ENCODE results near the gene VSX1. TPM values are rescaled to one million over a fixed set of nuclear protein-coding genes. Genes with fewer than 3 reads are reported as not detected.
A peak's percentile ranks its signal among the peaks of the same experiment; 100 is the strongest.

The VSX1 gene
- total RNA-seq, 1 donor: not detected

- H3K4me3 ChIP-seq (ENCODE audit: low read depth, low read length): no peak overlapping the region
- TF ChIP-seq CTCF (IDR thresholded peaks at IDR 0.05; ENCODE audit: insufficient read depth, low read length): no peak
- no peak for DNase-seq (ENCODE audit: low read depth)
Measured at GRCh38 chr20:25066386-25066785, 15.6 kb downstream of the VSX1 start.

GRCh38 chr20:25065625-25066338 is 16.2 kb downstream of the VSX1 start:
- no peak overlapping the region for H3K4me3 ChIP-seq (ENCODE audit: low read depth, low read length)
- peak; percentile 78 for DNase-seq (ENCODE audit: low read depth)
- peak; percentile 83 for TF ChIP-seq CTCF (IDR thresholded peaks at IDR 0.05; ENCODE audit: insufficient read depth, low read length)

GRCh38 chr20:25065072-25065624 is 16.8 kb downstream of the VSX1 start:
- DNase-seq (ENCODE audit: low read depth): no peak
- no peak for TF ChIP-seq CTCF (IDR thresholded peaks at IDR 0.05; ENCODE audit: insufficient read depth, low read length)
- no peak overlapping the region for H3K4me3 ChIP-seq (ENCODE audit: low read depth, low read length)

- no peak for TF ChIP-seq CTCF (IDR thresholded peaks at IDR 0.05; ENCODE audit: insufficient read depth, low read length)
- DNase-seq (ENCODE audit: low read depth): no peak
- no peak overlapping the region for H3K4me3 ChIP-seq (ENCODE audit: low read depth, low read length)
Measured at GRCh38 chr20:25064561-25065071, 17.3 kb downstream of the VSX1 start.

- no peak for DNase-seq (ENCODE audit: low read depth)
Measured at GRCh38 chr20:25063981-25064380, 18.0 kb downstream of the VSX1 start.

GRCh38 chr20:25063546-25063945 is 18.4 kb downstream of the VSX1 start:
- H3K4me3 ChIP-seq (ENCODE audit: low read depth, low read length): no peak overlapping the region
- TF ChIP-seq CTCF (IDR thresholded peaks at IDR 0.05; ENCODE audit: insufficient read depth, low read length): no peak
- DNase-seq (ENCODE audit: low read depth): no peak

More at GRCh38 chr20:25063981-25064380, 18.0 kb downstream of the VSX1 start:
- no peak for TF ChIP-seq CTCF (IDR thresholded peaks at IDR 0.05; ENCODE audit: insufficient read depth, low read length)
- H3K4me3 ChIP-seq (ENCODE audit: low read depth, low read length): no peak overlapping the region

Data from fibroblast of the aortic adventitia (primary cell).